Dedifferentiated amniotic fluid mesenchymal stem cell (primary cell): ENCODE data around the gene NDUFV1.

ENCODE experiments used
- DNase-seq: peaks from one replicate; pipeline ENCODE4 v3.0.0-alpha.2; 2016; ENCODE audit errors: extremely low spot score

Gene NDUFV1

GRCh38 chr11:67640758-67641337 lies 34.1 kb downstream of the NDUFV1 start:
- DNase-seq = no peak

DNA sequence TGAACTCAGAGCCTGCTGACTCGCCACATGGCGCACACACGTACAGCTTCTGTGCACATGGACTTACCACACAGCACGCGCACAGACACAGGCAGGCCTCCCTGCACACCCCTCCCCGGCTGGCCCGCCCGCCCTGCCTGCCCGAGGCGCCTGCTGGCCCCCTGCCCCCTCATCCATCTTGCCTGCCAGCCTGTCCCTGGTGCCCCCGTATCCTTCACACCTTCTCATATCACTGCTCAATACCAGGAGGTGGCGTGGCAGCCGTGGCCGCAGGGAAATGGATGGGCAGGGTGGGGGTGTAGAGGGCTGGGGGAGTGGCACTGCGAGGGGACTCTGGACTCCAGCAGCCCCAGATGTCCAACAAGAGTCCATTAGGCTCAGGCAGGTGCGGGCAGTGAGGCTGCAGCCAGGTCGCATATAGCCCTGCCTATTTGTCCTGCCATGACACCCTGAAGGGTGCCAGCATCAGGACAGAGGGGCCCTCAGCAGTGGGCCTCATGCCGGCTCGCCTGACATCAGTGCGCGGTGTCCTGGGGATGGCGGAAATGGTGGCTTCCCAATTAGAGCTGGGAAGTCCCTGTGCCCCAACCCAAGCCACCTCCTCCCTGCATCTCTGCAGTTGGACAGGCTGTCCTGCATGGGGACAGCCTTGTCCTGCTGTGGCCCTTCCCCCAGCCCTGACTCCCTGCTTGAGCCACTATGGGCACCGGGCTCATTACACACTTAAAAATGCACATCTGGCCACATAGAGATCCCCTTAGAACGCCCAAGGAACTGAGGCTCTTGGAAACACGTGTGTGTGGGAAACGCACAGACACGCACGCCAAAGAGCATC lies 34.8 kb downstream of the NDUFV1 start:
- DNase-seq = no peak

DNA sequence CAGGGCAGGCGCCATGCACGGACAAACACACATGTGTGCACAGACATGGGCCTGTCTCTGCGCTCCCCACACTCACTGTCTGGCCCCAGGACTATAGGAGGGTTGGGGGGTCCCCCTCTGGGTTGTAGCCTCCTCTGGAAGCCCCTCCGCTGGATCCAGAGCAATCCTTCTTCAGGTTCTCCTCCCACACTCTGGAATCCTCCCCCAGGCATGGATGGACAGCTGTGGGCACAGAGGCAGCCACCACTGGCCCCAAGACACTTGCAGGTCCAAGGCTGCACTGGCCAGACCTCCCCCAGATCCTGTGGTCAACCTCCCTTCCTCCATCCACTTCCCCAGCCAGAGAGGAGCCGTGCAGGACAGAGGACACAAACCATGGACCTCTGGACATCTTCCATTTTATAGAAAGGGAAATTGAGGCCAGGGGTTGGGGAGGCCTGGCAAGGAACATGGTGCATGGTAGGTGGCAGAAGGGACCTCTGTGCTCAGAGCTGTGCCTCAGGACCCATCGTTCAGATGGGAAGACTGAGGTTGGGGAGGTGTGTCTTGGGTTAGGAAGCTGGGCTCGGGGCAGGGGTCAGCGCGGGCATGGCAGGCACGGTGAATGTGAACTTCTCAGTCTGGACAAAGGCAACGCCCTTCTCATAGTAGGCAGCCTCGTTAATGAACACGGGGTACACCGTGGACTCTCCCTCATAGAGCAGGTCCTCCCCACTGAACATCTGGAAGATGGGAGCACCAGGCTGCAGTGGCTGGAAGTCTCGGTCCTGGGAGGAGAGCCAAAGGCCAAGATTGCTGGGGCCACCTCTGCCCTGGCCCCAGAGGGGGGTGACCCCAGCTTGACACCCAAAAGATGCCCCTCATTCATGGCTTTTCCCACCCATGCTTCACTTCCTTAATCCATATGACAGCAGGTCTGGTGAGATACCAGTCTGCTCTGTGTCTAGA lies 35.7 kb downstream of the NDUFV1 start:
- DNase-seq = no peak

DNA sequence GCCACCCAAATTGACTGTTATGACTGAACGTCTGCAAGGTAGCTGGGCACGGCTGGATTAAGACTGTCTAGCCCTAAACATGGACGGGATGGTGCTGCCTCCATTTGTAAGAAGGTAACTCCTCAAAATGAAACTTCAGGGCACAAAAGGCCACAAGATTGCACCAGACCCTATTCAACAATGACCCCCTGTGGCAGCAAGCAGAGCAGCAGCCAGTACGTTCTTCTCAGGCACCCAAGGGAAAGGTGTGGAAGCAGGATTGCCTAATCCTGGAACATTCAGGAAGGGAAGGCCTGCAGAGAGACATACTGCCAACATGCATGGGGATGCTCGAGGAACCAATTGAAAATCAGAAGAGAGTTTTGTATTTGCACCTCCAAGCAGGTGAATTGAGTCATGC lies 37.3 kb downstream of the NDUFV1 start:
- DNase-seq = no peak

DNA sequence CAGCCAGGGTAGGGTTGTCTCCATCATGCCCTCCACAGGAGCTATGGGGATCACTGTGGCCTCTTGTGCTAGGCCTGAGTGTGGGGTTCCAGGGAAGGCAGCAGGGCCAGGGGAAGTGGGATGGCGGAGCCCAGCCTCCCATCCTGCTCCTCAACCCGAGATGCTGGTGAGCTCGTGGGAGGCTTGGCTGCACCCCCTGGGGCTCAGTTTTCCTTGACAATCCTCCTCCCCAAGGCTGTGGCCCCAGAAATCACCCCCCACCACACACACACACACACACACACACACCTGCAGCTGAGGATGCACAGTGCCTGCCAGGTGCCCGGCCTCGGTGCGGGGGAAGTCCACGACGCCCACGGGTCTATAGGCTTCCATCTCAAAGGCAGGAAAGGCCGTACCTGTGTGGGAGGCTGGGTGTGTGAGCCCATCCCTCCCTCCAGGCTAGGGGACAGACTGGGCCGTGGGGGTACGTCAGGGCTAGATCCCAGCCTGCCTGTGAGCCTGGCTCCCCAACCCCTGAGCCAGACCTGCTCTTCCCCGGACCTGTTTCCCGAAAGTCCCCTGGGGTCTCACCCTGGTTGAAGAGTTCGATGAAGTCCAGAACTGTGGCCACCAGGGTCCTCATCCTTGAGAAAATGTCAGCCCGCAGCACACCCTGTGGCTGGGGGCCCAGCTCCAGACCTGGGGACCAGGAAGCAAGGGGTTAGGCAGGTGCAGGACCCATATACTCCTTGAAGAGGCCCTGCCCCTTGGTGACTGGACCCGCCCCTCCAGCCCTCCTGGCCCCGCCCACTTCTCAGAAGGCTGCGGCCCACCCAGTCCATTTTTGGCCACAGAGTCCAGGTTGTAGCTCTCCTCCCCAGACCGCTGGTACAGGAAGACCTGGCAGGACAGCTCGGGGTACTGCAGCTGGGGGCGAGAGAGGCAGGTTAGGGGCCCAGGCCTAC lies 38.0 kb downstream of the NDUFV1 start:
- no peak for DNase-seq

GRCh38 chr11:67645521-67646461 lies 39.1 kb downstream of the NDUFV1 start:
- no peak for DNase-seq

- DNase-seq = no peak
Observed at GRCh38 chr11:67646535-67647336, 40.0 kb downstream of the NDUFV1 start.

DNA sequence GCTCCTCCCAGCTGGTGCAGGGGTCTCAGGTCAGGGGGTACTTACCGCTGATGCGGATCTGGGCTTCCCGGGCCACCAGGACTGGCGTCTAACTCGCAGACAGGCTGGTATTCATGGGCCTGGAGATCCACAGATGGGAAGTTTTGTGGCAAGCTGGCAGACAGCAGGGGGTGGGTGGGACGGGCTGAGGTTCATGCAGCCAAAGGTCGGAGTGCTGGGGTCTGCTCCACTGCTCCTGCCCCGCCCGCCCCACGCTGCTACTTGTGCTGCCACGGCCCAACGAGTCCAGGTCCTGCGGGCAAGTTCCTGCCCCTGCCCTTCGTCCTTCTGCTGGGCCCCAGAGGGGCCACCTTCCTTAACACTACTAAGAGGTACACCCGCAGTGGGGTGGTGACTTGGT lies 40.7 kb downstream of the NDUFV1 start:
- no peak for DNase-seq

DNA sequence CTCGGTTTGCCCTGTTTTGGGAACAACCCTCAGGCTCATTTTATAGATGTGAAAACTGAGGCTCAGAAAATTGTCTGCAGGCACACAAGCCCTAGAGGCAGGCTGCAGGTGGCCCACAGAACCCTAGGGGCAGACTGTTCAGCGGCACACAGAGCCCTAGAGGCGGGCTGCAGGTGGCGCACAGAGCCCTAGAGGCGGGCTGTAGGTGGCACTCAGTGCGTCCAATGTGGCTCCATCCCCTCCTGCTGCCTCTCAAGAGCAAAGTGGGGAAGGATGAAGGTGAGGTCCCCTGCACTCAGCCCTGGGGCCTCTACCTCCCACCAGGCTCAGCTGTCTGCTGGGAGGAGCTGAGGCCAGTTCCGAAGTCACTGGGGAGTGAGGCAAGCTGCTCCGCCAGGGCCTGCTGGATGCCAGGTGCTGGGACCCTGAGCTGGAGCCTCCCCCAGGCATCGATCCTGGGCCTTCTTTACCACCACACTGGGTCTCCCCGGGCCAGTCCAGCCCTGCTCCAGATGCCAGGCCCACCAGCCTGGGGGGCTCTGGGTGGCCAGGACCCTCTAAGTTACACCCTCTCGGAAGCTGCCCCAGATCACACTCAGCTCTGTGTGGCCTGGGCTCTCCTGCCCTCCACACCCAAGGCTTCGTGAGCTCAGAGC lies 41.5 kb downstream of the NDUFV1 start:
- DNase-seq = no peak

DNA sequence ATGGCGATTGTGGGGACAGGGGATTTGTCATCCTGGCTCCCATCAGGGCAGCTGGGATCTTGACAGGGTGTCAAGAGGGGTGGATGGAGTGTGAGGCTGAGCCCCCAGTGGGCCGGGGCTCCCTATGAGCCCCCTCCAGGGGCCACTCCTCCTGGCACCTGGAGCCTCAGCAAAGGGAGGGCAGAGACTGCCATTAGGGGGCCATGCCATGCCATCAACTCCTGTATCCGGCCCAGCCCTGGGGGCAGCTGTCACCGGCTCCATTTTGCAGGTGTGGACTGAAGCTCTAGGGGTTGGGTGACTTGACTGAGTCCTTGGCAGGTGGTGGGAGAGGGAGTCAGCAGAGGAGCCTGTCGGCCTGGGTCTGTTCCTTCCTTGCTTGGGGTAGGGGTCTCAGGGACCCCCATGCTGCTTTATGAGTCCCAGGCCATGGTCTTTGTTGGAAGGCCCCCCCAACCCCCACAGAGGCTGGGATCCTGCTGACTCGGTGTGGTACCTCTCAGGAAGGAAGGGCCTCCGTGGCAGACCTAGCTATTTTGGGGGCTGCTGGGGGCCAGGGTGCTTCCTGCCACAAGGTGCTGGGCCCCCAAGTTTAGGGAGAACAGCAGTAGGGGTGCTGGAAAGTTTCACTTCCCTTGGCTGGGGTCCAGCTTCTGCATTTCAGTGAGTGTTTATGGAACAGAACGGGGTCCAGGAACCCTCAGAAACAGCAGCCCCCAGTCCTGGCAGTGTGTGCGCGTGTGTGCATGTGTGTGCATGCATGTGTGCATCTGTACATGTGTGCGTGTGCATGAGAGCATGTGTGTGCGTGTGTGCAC lies 42.3 kb downstream of the NDUFV1 start:
- no peak for DNase-seq

DNA sequence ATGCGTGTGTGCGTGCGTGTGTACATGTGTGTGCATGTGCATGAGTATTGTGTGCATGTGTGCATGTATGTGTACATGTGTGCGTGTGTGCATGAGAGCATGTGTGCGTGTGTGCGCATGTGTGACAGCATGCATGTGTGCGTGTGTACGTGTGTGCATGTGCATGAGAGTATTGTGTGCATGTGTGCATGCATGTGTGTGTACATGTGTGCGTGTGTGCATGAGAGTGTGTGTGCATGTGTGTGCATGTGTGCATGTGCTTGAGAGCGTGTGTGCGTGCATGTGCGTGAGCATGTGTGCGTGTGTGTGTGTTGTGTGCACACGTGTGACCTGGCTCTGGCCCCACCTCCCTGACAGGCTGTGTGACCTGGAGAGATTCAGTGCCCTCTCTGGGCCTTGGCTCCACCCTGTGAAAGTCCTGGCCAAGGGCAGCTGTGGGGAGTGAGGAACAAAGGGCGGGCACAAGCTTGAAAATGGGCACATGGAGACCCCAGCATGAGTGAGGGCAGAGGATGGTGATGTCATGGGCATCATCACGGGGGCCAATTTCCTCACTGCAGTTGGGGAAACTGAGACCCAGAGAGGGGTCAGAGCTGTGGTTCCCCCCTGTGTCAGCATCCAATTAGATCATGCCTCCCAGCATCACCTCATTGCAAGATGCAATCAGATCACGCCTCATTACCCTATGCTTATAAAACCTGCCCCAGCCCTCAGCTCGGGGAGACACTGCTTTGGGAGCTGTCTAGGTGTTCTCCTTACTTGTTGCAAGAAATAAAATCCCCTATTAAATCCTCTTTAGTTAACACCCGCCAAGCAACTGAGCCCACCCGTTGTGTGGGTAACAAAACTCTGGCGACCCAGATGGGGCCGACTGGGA lies 43.1 kb downstream of the NDUFV1 start:
- DNase-seq = no peak

DNA sequence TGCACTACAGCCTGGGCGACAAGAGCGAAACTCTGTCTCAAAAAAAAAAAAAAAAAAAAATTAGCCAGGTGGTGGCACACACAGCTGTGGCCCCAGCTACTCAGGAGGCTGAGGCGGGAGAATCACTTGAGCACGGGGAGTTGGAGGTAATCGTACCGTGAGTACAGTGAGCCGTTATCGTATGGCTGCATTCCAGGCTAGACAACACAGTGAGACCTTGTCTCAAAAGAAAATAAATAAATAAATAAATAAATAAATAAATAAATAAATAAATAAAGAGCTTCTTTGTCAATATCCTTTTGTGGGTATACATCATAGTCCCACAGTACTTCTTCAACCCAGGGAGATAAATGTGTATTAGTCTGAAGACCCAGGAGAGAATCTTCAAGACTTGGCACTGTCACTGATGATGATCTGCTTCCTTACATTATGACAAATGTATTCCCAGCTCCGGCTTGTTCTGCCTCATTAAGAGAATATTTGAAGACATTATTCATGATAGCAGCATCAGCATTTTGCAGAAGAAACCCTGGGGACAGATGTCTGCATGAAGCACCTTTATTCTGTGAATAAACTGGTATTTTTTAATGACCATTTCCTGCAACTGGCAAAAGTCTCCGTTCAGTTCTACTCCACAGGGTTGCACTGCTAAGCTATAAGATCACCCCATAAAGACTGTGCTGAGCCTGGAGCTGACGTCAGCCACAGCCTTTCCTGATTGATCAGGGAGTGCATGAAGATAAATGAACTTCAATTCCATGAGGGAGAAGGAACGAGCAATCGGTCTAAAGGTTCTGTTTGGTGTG lies 45.4 kb downstream of the NDUFV1 start:
- no peak for DNase-seq

GRCh38 chr11:67652965-67653845 lies 46.5 kb downstream of the NDUFV1 start:
- no peak for DNase-seq

DNA sequence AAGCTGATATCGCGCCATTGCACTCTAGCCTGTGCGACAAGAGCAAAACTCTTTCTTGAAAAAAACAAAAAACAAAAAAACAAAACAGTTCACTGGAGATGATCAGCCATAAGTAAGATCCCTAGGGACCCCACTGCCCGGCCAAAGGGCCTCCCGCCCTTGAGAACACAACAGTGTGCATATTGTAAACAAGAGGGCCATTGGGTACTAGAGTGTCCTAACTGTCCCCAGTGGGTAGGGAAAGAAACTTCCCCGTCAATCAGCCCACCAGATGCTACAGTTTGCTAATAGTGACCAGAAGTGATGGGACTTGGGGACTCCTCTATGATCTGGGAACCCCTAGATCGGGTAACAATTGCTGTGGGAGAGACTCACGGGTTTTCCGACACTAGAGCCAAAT lies 47.5 kb downstream of the NDUFV1 start:
- DNase-seq = no peak
